A204.1 (cell line): ENCODE data around the gene MARK2.

Experiments used
- FAIRE-seq: peaks from 2 replicates; lab custom pipeline; 2012; peaks lifted over from hg19 to GRCh38; lab: Jason Lieb, UNC

Gene MARK2

DNA sequence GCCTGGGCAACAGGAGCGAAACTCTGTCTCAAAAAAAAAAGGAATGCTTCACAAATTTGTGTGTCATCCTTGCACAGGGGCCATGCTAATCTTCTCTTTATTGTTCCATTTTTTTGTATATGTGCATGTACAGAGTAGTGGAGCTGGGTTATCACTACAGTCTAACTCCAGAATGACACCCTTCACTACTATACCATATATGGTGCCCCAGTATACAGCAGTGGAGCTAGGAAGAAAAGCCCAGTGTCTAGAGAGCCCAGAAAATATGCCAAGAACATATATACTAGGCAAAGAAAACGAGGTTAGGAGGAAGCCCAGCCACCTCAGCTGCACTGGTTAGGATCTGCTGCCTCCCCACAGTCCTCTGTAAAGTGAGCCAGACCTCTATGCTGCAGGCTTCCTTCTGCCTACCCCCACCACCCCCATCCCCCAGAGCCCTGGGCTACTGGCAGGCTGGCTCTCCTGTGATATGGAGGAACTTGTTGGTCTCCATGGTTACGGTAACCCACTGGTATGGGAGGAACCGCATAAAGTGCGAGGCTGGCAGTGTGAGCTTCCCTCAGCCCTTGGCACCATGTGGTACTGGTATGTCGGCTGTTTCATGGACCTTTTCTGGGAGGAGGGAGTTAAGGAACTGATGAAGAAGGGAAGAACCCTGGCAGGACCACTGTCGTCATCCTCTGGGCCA, 43.8 kb downstream of the MARK2 start:
- no peak for FAIRE-seq

DNA sequence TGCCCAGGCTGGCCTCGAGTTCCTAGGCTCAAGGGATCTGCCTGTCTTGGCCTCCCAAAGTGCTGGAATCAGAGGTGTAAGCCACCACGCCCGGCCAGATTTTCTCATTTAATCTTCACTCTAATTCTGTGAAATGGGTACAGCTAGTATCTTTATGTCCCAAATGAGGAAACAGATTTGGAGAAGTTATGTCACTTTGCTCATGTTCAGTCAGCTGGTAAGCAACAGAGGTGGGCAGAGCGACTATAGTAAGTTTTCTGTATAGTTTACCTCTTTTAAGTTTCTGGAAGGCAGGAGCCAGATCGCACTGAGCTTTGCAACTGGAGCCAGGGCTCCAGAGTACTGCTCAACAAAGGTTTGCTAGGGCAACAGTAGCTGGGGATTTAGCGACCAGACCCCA, 44.9 kb downstream of the MARK2 start:
- no peak for FAIRE-seq

DNA sequence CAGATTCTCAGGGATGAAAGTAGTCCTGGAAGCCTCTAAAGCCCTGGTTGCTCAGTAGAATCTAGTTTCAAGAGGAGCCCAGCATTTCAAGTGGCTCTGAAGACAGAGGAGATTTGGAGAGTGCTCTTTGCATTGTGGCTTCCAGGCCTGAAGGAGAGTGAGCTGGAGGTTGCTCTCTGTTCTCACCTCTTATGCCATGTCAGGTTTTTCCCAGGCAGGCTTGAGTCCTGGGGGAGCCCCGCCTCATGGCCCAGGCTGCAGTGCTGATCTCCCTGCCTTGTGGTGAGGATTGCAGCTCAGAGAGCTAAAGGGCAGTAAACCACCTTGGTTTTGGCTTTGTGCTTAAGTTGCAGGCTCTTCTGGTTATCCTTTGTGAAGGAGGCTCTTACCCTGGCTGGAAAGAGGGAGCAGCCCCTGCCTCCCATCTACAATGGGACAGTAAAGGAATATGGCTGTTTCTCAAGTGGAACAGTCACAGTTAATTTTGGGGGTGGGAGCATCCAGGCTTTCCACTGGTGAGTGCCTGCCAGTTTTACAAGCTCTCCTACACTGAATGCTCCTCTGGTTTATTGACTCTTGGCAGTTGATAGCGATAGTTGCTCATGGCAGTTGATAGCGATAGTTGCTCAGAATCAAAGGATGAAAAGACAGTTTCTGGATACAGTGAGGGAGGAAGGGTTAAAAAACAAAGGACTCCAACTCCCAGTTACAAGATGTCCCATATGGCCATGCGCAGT, 45.5 kb downstream of the MARK2 start:
- no peak for FAIRE-seq

DNA sequence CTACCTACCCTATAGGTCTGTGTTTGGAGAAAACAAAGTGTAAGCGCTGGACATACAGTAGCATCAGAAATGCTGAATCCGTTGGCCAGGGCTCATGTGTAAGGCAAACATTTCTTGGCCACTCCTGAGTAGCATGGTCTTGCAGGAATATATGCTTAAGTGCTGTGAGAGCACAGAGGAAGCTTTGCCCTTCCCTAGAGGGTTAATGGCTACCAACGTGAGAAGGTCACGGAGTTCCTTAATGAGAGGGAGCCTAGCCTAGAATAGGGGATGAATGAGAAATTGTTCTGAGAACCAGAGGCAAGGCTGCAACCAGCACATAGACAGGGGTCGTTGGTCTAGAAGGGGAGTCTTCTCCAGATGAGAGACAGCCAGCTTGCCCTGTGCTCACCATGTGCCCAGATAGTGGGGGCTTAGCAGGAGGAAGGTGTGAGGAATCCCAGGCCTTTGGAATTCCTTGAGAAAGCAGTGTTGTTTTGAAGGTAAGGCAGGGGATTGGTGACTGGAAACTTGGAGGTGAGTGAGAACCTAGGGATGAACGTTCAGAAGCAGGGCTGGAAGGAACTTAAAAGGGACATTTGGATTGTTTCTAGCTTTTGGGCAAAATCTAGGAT, 48.6 kb downstream of the MARK2 start:
- no peak for FAIRE-seq

DNA sequence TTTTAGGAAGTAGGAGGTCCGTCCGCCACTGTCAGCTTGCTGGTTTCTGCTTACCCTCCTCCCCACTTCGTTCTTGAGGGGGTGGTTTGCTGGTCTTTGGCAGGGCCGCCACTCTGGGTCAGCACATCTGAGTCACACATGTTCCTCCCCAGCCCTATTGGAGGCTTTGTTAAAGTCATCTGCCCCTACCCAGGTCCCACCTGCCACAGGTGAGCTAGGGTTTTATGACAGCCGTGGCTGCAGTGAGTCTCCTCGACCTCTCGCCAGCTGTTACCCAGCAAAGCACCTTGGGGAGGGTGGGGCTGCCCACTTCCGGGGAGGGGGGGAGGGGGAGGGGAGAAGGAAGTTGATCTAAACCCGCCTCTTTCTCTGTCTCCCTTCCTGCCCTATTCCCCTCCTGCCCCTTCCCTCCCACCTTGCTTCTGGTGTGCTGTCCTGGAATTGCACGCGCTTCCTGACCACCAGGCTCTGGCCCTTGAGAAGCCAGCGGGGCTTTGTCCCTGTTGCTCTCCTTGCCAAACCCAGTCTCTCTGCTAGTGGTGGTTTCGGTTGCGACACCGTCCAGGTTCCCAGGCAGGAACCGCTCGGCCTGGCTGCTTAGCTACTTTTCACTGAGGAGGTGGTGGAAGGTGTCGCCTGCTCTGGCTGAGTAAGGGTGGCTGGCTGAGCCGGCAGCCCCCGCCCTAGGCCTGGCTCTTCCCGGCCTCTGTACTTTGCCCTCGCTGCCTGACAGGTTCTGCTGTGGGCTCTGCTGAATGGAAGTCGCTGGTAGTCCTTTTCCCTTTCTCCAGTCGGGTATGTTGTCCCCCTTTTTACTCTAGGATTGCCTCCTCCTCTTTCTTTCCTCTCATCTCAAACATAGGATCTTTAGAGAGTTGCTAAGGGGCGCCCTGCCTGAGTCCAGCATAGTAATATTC, 49.5 kb downstream of the MARK2 start:
- FAIRE-seq: no peak

DNA sequence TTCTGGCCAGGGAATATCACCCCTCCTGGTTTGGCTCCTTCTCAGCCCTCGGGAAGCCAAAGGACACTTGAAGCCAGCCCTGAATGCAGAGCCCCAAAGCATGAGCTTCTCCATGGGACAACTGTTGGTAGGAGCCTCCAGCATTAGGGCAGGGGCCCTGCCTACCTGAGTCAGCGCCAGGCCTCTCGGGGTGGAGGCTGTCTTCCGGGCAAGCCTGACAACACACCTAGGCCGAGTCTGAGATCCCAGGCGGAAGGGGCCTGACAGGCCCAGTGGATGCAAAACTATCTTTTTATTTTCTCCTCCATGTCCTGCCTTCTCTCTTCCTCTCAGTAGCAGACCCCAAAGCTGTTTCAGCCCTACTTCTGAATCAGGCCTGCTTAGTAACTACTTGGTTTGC, 50.4 kb downstream of the MARK2 start:
- FAIRE-seq: no peak

DNA sequence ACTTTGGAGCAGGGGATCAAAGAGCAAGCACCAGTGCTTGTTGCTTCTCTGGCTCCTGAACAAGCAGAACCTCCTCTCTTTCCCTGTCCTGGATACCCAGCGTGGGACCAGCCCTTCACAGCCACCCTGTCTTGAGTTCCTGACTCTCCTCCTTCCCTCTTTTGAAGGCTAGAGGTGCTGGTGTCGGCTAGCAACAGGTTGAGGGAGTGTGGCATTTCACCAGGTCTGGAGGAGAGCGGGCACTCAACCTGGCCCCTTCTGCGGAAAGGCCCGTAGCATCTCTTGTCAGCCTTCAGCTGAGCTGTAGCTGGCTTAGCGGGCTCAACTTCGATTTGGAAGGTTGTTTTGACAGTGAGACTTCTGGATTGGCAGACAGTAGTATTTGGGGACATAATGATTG, 51.5 kb downstream of the MARK2 start:
- FAIRE-seq: no peak

DNA sequence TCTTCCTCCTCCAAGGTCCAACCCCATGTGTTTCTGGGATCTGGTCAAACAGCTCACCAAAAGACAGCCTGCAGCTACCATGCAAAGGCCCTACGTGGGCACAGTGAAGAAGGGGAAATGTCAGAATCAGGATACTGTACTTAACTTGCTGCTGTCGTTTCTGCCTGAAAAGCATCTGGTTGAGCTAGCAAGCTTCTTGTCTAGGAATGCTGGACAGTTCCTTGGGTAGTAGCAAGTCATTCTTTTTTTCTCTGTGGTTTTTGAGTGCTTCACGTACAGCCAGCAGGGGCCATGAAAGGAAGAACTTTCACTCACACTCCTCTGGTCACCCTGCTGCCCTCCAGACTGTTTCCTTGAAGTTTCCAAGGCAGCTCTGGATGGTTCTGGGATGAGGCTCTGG, 53.3 kb downstream of the MARK2 start:
- no peak for FAIRE-seq

DNA sequence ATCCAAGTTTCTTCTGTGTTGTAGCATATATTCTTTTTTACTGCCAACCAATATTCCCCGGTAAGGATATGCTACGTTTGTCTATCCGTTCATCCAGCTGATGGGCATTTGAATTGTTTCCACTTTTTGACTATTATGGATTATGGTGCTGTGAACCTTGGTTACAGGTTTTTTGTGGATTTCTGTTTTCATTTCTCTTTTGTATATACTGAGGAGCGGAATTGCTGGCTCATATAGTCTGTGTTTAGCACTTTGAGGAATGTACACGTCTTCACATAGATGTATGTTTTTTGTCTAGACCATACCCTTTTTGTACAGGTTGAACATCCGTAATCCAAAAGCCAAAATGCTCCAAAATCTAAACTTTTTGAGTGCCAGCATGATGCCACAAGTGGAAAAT, 54.4 kb downstream of the MARK2 start:
- no peak for FAIRE-seq

DNA sequence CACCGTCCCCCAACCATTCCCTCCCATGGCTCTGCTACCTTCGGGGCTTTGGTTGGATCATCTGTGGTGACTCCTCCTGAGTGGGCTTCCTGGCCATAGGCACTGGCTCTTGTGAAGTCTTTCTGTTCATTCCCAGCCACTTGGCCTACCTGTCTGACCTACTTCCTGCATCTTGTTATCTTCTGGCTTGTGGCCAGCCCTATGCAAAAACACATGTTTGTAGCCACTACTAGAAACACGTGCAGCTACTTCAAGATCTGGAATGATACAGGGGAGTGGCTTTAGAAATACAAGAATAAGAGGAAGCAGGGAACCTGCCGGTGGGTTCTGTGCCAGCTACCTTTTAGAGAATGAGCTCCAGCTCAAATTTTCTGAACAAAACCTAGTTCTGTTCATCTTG, 57.2 kb downstream of the MARK2 start:
- FAIRE-seq: no peak

DNA sequence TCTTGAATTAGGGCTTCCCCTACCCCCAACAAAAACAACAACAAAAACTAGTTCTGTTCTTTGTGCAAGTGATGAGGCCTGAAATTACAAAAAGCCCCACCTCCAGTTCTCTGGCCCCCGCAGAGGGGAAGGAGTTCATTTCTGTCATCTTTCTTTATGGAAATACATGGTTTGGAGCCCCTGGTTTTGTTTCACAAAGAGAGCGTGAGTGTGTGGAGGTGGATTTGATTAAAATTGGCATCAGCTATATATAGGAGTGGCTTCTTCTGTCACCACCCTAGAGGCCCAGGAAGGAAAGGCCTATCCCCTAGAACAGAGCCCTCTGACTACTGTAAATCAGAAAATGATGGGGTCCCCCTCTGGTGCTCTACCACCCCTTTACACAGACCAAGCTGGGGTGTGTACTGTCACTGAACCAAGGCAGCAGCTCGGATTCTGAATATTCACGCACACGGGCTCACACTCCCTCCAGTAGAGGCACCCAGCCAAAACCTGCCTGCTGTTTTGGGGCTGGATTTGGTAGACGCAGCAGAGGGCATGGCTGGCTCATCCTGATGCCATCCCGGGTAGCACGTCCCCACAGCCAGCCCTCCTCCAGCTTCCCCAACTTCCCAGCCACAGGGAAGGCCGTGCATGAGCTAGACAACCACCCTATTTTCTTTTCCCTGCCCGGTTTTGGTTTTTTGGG, 58.7 kb downstream of the MARK2 start:
- no peak for FAIRE-seq

DNA sequence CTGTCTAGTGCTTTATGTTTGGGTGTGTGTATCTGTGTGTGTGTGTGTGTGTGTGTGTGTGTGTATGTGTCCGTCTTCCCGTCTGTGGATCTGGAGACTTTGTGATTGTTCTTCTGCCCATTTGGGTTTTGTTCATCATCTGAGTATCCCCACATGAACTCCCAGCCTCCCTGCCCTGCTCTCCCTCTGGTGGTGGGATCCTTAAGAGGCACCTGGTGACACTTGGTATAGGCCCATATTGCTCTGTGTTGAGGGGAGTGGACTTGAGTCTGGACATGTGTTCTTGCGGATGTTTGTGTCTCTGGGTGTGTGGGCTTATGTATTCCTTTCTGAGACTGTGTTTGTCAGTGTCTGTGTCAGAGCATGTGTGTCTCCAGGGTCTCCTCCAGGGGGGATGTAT, 62.8 kb downstream of the MARK2 start:
- no peak for FAIRE-seq

DNA sequence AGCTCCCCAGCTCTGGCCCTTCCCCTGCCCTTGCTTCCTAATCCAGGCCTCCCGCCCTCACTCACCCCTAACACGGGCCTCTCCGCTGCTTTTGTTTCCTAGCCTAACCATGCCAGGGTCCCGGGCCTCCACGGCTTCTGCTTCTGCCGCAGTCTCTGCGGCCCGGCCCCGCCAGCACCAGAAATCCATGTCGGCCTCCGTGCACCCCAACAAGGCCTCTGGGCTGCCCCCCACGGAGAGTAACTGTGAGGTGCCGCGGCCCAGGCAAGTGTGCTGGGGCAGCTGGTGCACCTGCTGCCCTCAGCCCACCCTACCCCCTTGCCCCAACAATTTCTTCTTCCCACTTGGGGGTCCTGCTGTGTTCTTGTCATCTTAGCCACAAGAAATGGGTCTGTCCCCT, 65.0 kb downstream of the MARK2 start:
- FAIRE-seq: no peak

DNA sequence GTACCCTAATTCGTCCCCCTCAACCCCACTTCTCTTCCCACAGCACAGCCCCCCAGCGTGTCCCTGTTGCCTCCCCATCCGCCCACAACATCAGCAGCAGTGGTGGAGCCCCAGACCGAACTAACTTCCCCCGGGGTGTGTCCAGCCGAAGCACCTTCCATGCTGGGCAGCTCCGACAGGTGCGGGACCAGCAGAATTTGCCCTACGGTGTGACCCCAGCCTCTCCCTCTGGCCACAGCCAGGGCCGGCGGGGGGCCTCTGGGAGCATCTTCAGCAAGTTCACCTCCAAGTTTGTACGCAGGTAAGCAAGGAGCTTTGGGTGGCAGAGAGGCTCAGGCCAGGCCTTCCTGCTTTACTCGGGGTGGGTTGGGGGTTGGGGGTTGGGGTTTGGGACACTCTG, 65.8 kb downstream of the MARK2 start:
- no peak for FAIRE-seq

DNA sequence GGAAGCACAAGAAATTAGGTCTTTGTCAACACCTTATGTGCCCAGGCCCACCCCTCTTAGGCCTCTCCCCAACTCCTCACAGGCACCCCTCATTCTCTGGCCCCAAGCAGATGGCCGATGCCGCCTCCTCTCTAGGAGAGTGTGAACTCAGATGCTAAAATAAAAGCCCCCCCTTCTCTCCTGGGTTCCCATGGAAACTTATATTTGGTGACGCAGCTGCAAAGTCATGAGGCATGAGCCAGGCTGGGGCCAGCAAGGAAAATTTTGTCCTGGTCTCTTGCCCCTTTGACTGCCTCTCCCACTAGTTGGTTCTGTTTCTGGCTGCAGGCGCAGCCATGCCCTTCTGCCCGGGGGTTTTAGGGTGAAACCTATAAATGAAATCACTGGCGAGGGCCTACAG, 66.3 kb downstream of the MARK2 start:
- FAIRE-seq: no peak

DNA sequence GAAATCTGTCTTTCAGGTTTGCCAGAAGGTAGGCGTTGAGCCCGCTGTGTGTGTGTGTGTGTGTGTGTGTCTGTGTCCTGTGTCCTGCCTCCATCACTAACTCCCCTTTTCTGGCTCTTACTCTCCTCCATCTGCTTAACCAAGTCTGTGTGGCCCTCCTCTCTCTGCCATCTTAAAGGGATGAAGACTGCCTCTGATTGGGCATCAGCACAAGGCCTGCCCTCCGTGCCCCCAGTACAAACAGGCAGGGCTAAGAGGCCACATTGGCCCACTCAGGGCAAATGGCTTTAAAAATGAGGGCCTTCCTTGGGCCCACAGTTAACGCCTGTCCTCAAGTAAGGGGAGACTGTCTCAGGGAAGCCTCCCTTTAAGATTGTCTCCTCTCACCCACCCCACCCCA, 67.2 kb downstream of the MARK2 start:
- no peak for FAIRE-seq

DNA sequence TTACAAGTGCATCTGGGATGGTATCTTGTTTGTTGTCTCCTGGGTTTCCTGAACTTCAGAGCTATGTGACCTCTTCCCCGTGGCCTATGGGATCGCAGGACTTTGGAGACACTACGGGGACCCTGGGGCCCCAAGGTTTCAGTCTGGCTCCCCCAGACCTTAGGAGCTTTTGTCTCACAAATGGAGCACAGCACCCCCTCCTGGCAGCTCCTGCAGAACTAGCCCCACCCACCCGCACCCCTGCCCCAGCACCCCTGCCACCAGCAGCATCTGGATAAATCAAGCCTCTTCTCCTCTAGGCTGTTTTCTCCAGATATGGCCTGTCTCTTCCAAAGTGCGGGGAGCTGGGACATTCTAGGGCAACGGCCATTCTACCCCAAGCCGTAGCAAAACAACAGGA, 67.7 kb downstream of the MARK2 start:
- FAIRE-seq: no peak

DNA sequence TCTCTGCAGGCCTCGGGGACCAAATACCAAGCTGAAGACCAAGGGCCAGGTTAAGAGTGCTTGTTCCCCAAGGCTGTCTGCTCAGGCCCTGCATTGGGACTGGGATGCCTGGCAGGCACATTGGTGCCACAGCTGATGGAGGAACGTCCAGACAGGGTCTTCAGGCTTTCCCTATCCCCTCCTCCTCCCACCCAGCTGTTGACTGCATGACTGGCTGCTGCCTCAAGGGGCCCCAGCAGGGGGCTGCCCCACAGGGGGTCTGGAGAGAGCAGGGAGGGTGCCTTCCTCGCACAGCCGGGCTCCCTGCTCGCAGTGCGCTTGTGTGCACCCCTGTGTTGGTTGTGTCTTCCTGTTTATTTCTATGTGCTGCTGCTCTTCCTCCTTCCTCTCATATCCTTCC, 68.2 kb downstream of the MARK2 start:
- FAIRE-seq: no peak

DNA sequence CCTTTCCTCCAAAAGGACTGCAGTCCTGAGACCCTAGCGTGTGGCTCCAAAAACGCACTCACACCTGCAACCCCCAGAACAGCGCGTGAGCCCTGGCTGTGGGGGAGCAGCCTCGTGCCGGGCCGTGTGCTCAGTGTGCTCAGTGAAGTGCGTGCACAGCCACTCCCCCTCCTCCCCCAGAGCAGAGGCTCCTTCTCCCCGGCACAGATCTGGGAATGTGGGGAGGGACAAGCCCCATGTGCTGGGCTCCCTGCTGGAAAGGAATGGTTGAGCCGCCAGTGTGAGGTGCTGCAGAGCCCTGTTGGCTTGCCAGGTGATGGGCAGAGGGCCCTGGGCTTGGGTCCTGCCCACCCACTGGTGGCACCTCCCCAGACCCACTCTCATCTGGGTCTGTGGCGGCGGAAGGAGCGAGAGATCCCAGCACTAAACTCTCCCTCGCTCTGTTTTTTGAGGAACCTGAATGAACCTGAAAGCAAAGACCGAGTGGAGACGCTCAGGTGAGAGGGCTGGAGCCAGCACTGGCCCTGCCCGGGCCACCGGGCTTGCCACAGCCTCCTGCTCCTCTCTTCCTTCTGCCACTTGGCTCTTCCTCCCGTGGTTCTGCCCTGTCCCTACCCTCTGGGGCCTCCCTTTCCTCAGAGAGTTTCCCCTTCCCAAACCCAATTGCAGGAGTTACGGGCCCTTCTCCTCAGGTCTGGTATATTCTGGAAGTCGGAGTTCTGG, 69.1 kb downstream of the MARK2 start:
- no peak for FAIRE-seq

DNA sequence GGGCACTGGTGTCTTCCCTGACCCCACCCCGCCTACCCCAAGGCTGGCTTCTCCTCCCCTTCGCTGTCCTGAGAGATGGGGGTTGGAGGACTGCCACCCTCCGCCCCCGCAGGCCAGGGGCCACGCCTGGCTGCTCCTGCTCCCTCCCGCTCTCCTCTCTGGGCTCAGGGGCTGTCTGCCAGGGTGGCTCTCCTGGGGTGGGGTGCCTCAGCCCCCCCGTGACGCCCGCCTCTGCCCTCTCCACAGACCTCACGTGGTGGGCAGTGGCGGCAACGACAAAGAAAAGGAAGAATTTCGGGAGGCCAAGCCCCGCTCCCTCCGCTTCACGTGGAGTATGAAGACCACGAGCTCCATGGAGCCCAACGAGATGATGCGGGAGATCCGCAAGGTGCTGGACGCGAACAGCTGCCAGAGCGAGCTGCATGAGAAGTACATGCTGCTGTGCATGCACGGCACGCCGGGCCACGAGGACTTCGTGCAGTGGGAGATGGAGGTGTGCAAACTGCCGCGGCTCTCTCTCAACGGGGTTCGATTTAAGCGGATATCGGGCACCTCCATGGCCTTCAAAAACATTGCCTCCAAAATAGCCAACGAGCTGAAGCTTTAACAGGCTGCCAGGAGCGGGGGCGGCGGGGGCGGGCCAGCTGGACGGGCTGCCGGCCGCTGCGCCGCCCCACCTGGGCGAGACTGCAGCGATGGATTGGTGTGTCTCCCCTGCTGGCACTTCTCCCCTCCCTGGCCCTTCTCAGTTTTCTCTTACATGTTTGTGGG, 69.9 kb downstream of the MARK2 start:
- no peak for FAIRE-seq
